Measurements from ENCODE around the gene TGFBRAP1.

The TGFBRAP1 gene

DNA sequence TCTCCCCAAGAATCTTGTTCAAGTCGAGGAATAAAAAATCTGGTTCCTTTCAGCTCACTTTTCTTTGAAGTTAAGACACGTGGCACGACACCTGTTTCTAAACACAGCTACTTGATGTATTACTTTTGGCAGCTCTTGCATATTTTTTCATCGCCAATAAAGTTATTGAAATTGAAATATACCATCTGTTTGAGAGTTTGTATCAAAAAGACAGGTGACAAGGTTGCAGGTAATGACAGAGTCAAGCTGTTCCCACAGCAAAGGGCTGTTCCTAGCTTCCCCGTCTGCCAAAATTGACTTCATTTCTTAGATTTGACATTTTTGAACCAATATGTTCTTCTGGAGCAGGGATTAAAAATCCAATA, 93.5 kb downstream of the TGFBRAP1 start:
- DNase-seq, result no peak

GRCh38 chr2:105235388-105236059, 94.0 kb downstream of the TGFBRAP1 start:
- peak; percentile 86 for DNase-seq

- DNase-seq, result no peak
Measured at GRCh38 chr2:105231232-105231619, 98.3 kb downstream of the TGFBRAP1 start.

DNA sequence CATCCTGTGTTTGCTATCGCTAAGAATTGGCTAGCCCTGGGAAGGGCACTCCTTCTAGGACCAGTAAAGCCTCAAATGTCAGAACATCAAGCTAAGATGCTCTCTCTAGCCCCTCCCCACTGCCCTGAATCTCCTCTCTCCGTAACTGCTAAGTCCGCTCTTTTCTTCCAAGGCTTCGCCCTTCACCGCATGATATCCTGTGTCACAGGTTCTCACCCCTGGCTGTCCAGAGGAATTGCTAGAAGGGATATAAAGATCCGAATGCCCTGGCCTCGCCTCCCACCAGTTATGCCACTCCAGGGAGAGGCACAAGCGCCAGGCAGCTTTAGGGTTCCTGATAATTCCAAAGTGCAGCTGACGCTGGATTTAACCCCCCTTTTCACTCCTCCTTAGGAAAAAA, 105.1 kb downstream of the TGFBRAP1 start:
- no peak for DNase-seq

- no peak for DNase-seq
Measured at GRCh38 chr2:105220604-105221003, 108.9 kb downstream of the TGFBRAP1 start.

DNA sequence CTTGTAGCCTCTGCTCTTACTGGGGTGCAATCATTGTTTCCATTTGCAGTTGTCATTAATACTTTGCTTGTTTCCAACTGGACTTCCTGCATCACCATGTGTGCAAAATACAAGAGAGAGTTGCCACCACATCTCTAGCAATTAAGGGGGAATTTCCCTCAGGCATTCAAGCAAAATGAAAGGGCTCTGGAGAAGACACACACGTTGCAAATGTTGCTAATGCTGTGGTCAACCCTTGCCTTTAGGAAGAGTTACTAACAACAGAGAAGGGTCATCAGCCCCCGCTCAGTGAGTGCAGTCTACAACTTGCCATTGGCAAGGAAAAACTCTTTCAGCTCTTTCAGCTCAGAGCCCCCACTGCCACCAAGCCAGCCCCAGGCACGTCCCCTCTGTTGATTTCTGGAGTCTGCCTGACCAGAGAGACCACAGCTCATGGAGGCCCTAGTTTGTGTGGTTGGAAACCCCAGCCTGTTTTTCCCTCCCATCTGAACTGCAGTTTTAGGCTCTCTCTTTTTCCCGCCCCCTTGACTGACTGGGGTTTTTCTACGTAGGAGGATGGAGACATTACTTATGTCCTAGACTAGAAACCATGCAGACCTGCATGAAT, 113.8 kb downstream of the TGFBRAP1 start:
- DNase-seq, result no peak
